HG03520 (cell line): ENCODE data around the gene KCNN1.
"Not testable (repeated sequence)": the region's sequence is repeated elsewhere in the genome, so short reads cannot be mapped to it uniquely, and the experiment has no call there.

ENCODE experiments used
- ATAC-seq: cut with Tn5 transposase; IDR thresholded peaks from one replicate; pipeline ENCODE4 v1.9.1; 2021; ENCODE audit warnings: mild to moderate bottlenecking, moderate library complexity; ENCODE audit not compliant: unreplicated experiment

Gene KCNN1

DNA sequence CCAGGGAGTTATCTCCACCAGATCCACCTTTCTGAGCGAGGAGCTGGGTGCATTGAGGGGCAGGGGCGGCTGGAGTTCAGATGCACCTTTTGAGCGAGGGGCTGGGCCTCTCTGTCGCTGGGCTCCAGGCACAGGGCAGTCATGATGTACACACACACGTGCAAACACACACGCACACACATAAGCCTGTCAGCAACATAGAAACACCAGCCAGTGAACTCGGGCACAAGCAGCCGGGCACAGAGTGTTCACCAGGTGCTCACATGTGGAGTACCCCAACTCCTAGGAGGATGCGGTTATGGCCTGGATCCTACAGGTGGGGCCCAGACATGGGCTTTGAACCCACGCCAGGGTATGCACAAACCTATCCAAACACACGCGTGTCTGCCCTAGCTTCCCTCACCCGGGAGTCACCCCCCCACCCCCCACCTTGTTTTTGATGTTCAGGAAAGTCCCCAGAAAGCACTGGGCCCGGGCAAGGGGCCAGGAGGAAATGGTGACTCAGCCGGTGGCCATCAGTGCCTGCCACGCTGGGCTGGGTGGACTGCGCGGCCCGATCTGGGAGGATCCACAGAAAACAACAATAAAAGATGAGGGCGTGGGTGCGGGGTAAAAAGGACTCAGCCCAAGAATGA is 54.3 kb downstream of the KCNN1 start:
- ATAC-seq = no peak

DNA sequence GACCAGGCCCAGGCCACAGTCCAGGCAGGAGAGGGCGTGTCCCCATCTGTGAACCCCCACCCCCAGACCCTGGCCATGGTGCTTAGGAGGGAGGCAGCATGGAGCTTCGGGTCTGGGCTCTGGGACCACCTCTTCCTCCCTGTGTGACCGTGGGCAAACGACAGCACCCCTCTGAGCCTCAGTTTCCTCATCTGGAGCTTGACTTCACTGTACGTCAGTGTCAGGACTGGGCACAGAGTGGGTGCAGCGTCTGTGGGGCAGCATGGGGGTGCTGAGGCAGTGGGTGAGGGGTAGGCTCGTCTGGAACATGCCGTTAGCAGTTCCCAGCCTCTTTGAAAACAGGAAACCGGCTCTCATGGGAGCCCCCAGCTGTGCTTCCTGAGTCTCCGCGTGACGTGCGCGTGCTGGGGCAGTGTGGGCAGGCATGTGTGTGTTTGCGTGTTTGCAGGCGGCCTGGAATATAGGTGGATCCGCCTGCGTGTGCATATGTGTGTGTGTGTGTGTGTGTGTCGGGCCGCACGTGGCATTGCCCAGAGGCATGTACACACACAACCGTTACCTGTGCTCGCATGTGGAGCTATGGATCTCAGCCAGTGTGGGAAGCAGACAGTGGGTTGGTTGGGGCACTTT is 56.8 kb downstream of the KCNN1 start:
- no peak for ATAC-seq

DNA sequence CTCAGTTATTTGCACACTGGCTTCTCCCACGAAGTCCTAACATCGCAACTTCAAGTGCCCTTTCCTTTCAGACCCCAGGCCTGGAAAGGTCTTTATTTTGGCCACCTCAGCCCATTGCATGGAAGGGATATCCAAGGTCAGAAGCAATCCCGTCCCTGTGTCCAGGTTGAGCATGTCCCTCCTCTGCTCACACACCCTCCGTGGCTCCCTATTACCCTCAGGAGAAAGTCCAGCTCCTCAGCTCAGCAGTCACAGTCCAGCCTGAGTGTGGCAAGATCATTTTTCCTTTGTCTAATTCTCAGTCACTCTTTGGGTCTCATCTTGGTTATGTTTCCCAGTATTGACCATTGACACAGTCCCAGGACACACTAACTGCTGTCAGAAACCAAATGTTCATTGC is 60.2 kb downstream of the KCNN1 start:
- ATAC-seq = no peak

DNA sequence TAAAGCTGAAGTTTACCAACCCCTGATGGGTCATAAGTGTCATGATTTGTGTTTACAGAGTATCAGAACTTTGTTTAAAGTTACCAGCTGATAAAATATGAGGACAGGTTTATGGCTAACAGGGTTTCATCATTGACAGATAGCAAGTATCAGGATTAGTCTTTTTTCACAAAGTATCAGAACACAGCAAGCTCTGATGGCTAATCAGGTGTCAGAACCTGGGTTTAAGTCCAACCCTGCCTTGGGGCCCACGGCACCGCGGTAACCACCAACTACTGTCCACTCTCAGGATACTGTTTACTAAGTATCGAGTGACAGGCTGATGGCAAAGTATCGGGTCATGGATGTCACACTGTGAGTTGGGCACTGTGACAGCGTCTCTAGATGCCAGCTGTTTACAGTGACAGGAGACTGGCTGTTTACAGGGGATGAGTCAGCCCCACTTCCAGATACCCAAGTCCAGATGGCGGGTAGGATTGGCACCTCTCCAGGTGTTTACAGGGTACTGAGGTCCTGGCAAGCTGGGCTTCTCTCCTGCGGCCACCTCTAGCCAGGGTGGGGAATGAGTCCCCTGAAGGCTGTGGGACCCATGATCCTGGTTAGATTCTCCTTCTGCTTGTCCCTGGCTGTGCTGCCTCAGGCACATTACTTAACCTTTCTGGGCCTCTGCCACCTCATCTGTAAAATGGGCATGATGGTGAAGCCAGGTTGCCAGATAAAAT is 62.9 kb downstream of the KCNN1 start:
- no peak for ATAC-seq

DNA sequence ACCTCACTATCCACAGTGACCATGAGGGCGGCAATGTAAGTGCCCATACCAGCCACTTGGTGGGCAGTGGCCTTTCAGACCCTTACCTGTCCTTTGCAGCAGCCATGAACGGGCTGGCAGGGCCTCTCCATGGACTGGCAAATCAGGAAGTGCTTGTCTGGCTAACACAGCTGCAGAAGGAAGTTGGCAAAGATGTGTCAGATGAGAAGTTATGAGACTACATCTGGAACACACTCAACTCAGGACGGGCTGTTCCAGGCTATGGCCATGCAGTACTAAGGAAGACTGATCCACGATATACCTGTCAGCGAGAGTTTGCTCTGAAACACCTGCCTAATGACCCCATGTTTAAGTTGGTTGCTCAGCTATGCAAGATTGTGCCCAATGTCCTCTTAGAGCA is 64.5 kb downstream of the KCNN1 start:
- ATAC-seq = not testable (repeated sequence)

DNA sequence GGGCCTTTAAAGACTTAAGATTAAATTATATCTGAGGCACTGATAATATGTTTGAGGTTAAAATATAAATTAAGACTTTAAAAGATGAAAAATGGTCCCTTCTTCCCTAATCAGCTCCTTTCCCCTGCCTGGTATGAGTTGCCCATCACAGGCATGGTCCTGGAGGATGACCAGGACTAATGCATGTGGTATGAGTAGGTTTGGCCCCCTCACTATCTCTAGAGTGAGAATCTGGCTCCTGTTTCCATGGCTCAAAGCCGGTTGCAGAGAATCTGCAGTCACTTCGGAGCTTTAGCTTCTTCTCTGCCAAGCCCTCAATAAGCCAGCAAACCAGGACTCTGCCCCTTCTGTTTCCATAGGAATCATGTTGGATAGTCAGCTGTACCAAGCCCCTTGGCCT is 65.2 kb downstream of the KCNN1 start:
- ATAC-seq = not testable (repeated sequence)

DNA sequence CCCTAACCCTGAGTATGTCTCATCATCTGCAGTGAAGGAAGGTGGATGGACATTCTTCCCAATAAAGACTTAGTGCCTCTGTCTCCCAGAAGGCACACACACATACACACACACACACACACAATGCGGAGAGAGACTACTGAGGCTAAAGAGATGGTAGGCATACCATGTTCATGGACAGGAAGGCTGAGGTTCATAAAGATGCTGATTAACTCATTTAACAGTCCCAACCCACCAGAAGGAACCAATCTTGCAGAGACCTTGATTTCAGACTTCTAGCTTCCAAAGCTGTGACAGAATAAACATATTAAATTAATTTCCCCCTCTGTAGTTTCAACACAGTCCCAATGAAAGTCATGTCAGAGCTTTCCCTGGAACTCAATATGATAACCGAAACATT is 74.1 kb downstream of the KCNN1 start:
- ATAC-seq = no peak

DNA sequence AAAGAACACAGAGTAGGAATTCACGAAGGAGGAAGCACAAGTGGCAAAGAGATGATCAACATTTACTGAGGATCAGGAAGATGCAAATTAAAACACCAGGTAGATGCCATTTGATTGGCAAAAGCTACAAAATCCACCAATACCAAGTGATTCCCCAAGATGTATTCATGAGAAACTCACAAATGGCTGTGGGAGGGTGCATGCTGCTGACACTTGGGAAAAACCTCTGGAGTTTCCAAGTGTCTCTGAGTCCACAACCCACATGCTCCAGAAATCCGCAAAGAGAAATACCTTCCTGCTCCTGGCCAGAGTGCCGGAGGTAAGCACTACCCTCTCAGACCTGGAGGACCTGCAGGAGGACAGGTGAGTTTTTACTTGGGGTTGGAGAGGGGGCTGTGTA is 76.8 kb downstream of the KCNN1 start:
- no peak for ATAC-seq

DNA sequence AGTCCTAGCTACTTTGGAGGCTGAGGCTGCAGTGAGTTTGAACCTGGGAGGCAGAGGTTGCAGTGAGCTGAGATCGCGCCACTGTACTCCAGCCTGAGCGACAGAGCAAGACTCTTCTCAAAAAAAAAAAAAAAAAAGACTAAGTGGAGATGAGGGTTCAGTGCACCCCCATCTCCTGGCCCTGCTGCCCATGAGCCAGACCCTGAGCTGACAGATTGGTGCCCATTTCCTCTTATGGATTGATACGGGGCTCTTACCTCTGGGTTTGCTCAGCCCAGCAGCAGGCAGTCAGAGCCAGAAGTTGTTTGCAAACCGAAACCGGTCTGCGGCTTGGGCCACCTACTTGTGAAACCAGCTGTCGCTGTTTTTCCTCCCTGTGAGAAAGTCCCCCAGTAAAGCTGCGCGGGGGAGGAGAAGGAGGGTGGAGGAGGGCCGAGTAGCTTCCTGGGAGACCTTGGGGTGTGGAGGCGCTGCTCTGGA is 78.0 kb downstream of the KCNN1 start:
- peak; percentile 64 for ATAC-seq

DNA sequence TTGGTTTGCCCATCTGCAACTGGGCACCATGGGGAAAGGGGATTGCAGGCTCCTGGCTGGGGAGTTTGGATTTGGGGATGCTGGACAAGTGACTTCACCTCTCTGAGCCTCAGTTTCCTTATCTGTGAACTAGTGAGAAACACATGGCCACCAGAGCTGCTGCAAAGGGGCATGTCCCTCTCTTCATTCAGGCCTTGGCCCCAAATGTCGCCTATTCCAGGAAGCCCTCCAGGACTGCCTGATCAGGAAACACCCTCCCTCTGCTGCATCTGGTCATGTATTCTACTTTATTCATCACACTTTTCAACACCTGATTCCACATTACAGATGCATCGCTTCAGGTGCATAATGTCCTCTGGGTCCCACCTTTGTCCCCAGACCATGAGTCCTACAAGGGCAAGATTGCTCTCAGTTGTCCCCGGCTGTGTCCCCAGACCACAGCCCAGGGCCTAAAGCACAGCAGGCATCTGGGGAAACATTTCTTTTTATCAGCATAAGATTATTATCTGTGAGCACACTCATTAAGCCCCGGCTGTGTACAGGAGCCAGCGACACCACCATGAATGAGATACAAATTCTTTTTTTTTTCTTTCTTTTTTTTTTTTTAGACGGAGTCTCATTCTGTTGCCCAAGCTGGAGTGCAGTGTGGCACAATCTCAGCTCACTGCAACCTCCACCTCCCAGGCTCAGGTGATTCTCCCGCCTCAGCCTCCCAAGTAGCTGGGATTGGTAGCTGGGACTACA is 78.6 kb downstream of the KCNN1 start:
- no peak for ATAC-seq

DNA sequence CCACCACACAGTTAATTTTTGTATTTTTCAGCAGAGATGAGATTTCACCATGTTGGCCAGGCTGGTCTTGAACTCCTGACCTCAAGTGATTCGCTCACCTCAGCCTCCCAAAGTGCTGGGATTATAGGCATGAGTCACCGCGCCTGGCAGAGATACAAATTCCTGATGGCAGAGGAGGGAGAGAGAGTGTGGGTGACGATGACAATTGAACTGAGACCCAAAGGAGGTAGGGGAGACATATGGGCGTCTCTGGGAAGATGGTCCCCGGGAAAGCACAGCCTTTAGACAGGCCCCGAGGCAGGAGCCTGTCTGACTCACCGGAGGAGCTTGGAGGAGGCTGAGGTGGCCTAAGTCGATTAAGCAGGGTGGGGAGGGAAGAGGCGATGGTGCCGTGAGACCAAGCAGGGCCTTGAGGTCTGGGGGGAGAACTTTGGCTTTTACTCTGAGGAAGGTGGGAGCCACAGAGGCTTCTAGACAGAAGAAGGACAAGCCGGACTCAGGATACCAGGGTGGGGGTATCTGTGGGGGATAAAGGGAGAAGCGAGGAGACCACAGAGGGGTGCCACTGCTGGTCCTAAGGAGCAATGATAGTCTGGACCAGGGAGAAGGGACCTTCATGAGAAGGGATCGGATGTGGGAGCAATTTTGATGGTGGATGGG is 79.3 kb downstream of the KCNN1 start:
- no peak for ATAC-seq

DNA sequence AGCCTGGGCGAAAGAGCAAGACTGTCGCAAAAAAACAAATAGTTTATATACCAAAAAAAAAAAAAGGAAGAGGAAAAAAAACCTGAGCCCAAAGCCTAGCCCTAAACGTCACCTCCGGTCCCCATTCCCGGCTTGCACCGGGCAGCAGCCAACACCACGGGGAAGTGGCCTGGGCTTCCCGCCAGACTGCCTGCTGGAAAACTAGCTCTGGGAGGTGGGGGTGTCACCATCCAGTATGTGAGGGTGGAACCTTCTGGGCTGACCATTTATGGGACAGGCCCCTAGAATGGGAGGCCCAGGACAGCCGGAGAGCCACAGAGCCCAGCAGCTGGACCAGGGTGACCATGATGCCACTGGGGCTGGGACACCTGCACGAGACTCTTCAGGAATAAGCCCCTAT is 82.5 kb downstream of the KCNN1 start:
- ATAC-seq = no peak
